DND-41 (cell line): ENCODE results near the gene NAPA.

Experiments used
- ATAC-seq: fragments of 200-7000 bp; cut with Tn5 transposase; 3 replicates; pipeline ENCODE4 v1.9.1; 2021; ENCODE audit warnings: low read depth; ENCODE audit not compliant: insufficient read depth
- DNase-seq: peaks from one replicate; pipeline ENCODE4 v3.0.0-alpha.2; 2020
- H2AFZ ChIP-seq: 2 replicates; pipeline ENCODE4 v1.6.0; 2012; ENCODE audit warnings: low read depth, low read length
- H3K27ac ChIP-seq: 2 replicates; pipeline ENCODE4 v1.5.1; 2012; ENCODE audit warnings: low read length, inconsistent platforms
- H3K27me3 ChIP-seq: fragments of 200-600 bp; sonication (generic); 2 replicates; pipeline ENCODE4 v1.6.0; 2012; ENCODE audit warnings: low read length, mild to moderate bottlenecking, inconsistent platforms; ENCODE audit not compliant: insufficient read depth, poor library complexity
- H3K36me3 ChIP-seq: 2 replicates; pipeline ENCODE4 v1.5.1; 2012; ENCODE audit warnings: low read length, inconsistent platforms; ENCODE audit not compliant: insufficient read depth
- H3K4me1 ChIP-seq: 2 replicates; pipeline ENCODE4 v1.5.1; 2012; ENCODE audit warnings: mild to moderate bottlenecking, low read length; ENCODE audit not compliant: insufficient read depth
- H3K4me2 ChIP-seq: 2 replicates; pipeline ENCODE4 v1.6.0; 2012; ENCODE audit warnings: mild to moderate bottlenecking, moderate library complexity, low read length, inconsistent platforms; ENCODE audit not compliant: insufficient read depth
- H3K4me3 ChIP-seq, 2 experiments: fragments of 200-600 bp in 1 of 2; shearing (Covaris generic) in 1 of 2; 2 replicates each; pipeline ENCODE4 v1.5.1; 2012 to 2016; ENCODE audit warnings: inconsistent platforms in 2 of 2, low read length in 2 of 2, mild to moderate bottlenecking in 2 of 2, low read depth in 1 of 2, moderate library complexity in 1 of 2
- H3K79me2 ChIP-seq: 2 replicates; pipeline ENCODE4 v1.6.0; 2012; ENCODE audit warnings: low read length, inconsistent platforms; ENCODE audit not compliant: insufficient read depth
- H3K9ac ChIP-seq: 2 replicates; pipeline ENCODE4 v1.6.0; 2012; ENCODE audit warnings: low read depth, mild to moderate bottlenecking, inconsistent platforms, low read length, moderate library complexity
- H3K9me3 ChIP-seq: 2 replicates; pipeline ENCODE4 v1.5.1; 2012; ENCODE audit warnings: low read length, moderate library complexity, mild to moderate bottlenecking, inconsistent platforms; ENCODE audit not compliant: insufficient read depth, severe bottlenecking
- H4K20me1 ChIP-seq: 2 replicates; pipeline ENCODE4 v1.6.0; 2012; ENCODE audit warnings: low read length; ENCODE audit not compliant: insufficient read depth
- EZH2 ChIP-seq: IDR thresholded peaks from 3 replicates; pipeline ENCODE4 v1.6.1; 2012; ENCODE audit warnings: borderline replicate concordance, low read depth, mild to moderate bottlenecking, moderate library complexity, low read length, inconsistent platforms; ENCODE audit not compliant: severe bottlenecking
- TF ChIP-seq, protein P1 (sequence below): IDR thresholded peaks from 2 replicates; pipeline ENCODE4 v1.5.1; 2012; ENCODE audit warnings: borderline replicate concordance, low read length, moderate library complexity, mild to moderate bottlenecking; ENCODE audit not compliant: poor library complexity, severe bottlenecking; ENCODE audit errors: extremely low read depth

NAPA gene

DNA sequence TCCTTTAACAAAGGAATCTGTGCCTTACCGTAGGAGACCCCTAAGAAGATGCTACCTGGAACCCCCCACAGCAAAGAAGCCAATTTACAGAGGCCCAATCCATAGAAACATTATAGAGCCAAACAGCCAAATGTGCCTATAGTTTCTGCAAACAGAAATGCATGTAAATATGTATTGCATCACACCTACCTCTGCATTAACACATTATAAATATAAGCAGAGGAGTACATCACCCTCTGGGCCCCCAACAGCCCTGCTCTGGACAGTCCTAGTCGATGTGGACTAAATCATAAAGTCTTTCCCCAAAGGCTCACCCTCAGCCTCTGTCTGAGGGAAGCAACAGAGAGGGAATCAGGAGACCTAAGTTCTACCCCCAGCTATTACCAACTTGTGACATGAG is 32.3 kb upstream of the NAPA start:
- ATAC-seq (no peak), DNase-seq (no peak)
- Histone ChIP-seq H3K9me3 (no peaks in the 10 kb centered on the region), H3K79me2 (no peaks in the 10 kb centered on the region), H3K4me3 (no peak overlapping the region), H2AFZ (no peak overlapping the region), H4K20me1 (no peaks in the 10 kb centered on the region; the same call in 1 of the 2 replicates), H3K27me3 (no peaks in the 10 kb centered on the region), H3K9ac (no peak overlapping the region), H3K4me2 (no peak overlapping the region), H3K36me3 (no peaks in the 10 kb centered on the region), H3K4me1 (no peaks in the 10 kb centered on the region), H3K27ac (no peak overlapping the region)
- TF ChIP-seq, protein P1, sequence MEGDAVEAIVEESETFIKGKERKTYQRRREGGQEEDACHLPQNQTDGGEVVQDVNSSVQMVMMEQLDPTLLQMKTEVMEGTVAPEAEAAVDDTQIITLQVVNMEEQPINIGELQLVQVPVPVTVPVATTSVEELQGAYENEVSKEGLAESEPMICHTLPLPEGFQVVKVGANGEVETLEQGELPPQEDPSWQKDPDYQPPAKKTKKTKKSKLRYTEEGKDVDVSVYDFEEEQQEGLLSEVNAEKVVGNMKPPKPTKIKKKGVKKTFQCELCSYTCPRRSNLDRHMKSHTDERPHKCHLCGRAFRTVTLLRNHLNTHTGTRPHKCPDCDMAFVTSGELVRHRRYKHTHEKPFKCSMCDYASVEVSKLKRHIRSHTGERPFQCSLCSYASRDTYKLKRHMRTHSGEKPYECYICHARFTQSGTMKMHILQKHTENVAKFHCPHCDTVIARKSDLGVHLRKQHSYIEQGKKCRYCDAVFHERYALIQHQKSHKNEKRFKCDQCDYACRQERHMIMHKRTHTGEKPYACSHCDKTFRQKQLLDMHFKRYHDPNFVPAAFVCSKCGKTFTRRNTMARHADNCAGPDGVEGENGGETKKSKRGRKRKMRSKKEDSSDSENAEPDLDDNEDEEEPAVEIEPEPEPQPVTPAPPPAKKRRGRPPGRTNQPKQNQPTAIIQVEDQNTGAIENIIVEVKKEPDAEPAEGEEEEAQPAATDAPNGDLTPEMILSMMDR = no peak
- TF ChIP-seq EZH2 = no peak

DNA sequence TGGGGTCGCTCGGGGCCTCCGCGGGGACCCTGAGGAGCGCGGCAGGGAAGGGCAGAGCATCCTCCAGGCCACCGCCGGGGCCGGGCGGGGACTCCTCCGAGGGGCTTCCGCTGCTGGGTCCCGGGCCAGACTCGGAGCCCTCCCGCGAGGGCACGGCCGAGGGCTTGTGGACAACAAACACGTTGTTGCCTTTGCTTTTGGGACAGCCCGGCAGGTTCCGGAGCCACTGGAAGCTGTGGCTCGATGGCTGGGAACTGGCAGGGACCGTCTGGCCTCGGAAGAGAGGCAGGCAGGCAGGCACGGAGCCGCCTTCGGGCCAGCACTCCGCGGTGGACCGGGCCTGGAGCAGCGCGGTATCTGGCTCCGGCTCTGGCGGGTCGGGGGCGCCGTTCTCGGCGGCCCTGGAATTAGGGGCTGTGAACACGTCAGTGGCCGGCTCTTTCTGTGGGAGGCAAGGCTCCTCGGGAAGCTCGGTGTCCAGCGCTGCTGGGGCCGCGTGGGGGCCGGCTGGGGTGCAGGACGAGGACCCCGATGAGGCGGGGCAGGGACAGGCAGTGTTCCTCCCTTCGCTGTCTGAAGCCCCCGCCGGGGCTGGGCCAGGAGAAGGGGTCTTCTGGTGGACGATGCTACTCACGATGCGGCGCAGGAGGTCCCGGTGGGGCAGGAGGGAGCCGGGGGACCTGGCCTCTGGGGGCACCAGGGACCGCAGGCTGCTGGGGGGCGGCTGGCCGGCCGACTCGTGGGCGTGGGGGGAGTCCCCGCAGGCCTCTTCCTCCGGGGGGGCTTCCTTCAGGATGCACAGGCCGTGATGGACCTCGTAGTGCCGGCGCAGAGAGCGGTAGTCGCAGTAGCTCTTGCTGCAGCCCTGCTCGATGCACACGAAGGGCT is 30.4 kb upstream of the NAPA start:
- ATAC-seq (no peak), DNase-seq (no peak)
- peaks cover 13% of the 10 kb centered on the region for H3K27me3 ChIP-seq

DNA sequence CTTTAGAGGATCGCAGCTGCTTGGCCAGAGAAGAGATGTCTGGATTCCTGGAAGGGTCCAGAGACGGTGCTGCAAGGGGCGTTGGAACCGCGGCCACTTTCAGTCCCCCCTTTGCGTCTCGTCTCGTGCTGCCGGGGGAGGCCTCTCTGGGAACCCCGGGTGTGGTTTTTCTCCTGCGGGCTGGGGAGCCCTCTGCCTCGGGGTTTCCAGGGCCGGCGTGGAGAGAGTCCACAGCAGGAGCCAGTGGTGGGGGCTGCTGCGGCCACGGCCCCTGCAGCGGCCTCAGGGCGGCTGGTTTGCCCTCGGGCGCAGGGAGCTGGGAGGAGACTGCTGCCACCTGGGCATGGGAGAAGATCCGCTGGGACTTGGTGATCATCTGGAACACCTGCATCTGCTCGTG is 29.6 kb upstream of the NAPA start:
- Histone ChIP-seq H4K20me1 (peaks cover 6% of the 10 kb centered on the region), H2AFZ (no peak overlapping the region), H3K9ac (no peak overlapping the region), H3K27me3 (peaks cover 19% of the 10 kb centered on the region), H3K4me3 (no peak overlapping the region), H3K27ac (no peak overlapping the region), H3K4me2 (no peak overlapping the region), H3K4me1 (no peaks in the 10 kb centered on the region), H3K36me3 (no peaks in the 10 kb centered on the region), H3K9me3 (no peaks in the 10 kb centered on the region), H3K79me2 (no peaks in the 10 kb centered on the region)
- ATAC-seq (no peak), DNase-seq (no peak)
- TF ChIP-seq, protein P1 = no peak
- no peak for TF ChIP-seq EZH2

More for the DNA sequence above, 30.4 kb upstream of the NAPA start:
- Histone ChIP-seq H2AFZ (no peak overlapping the region), H3K4me1 (no peaks in the 10 kb centered on the region), H4K20me1 (no peaks in the 10 kb centered on the region; the same call in 1 of the 2 replicates), H3K9ac (no peak overlapping the region), H3K27ac (no peak overlapping the region), H3K36me3 (no peaks in the 10 kb centered on the region), H3K79me2 (no peaks in the 10 kb centered on the region), H3K4me2 (no peak overlapping the region), H3K4me3 (no peak overlapping the region), H3K9me3 (no peaks in the 10 kb centered on the region)
- TF ChIP-seq, protein P1 = no peak
- no peak for TF ChIP-seq EZH2
